Adrenal gland (tissue), 12 donors: ENCODE data around the gene KDM6A. TPM values are rescaled to one million over a fixed set of nuclear protein-coding genes. Genes with fewer than 3 reads are reported as not detected.

ENCODE experiments used
- DNase-seq, 7 donors: peaks; one replicate each; pipeline ENCODE4 v3.0.0-alpha.2; 2019 to 2020
- H3K27ac ChIP-seq, 5 donors: fragments of 200-600 bp; sonication (generic) in 4 of 5; 1 replicate in 3 of 5; 2 replicates in 2 of 5; pipeline versions ENCODE4 v1.5.1 to v1.8.0; 2016 to 2020; ENCODE audit warnings: mild to moderate bottlenecking in 1 of 5
- H3K27me3 ChIP-seq: fragments of 200-600 bp; 2 replicates; pipeline ENCODE4 v1.8.0; 2021
- H3K36me3 ChIP-seq, 2 donors: fragments of 200-600 bp; replicated peaks in 1 of 2; 1 replicate in 1 of 2; 2 replicates in 1 of 2; pipeline versions ENCODE4 v1.5.1 to v1.8.0; 2018 to 2022
- H3K4me1 ChIP-seq, 2 donors: fragments of 200-600 bp; replicated peaks in 1 of 2; 1 replicate in 1 of 2; 2 replicates in 1 of 2; pipeline versions ENCODE4 v1.5.1 to v1.8.0; 2018 to 2021
- H3K4me3 ChIP-seq, 4 donors: fragments of 200-600 bp; sonication (generic) in 3 of 4; one replicate each; pipeline ENCODE4 v1.5.1; 2016 to 2018
- H3K9me3 ChIP-seq, 3 donors: fragments of 200-600 bp; sonication (generic) in 1 of 3; replicated peaks in 1 of 3; 1 replicate in 2 of 3; 2 replicates in 1 of 3; pipeline versions ENCODE4 v1.5.1 to v1.8.0; 2016 to 2021
- CTCF ChIP-seq, 6 experiments: fragments of 450-650 bp in 4 of 6; fragments of 200-600 bp in 2 of 6; sonication (generic) in 1 of 6; IDR thresholded peaks; 1 replicate in 5 of 6; 2 replicates in 1 of 6; pipeline versions ENCODE4 v1.5.1 to v1.8.0; 2016 to 2021; ENCODE audit warnings: antibody characterized with exemption in 6 of 6, mild to moderate bottlenecking in 2 of 6, moderate library complexity in 1 of 6
- POLR2A ChIP-seq, 2 donors: fragments of 450-650 bp; IDR thresholded peaks; one replicate each; pipeline ENCODE4 v1.6.1; 2017; ENCODE audit warnings: antibody characterized with exemption in 2 of 2, mild to moderate bottlenecking in 2 of 2, moderate library complexity in 1 of 2
- WGBS, 4 donors: extraction: QIAGEN DNeasy Blood & Tissue Kit in 2 of 4; methylation state at CpG; one replicate each; pipeline versions ENCODE4 v1.1.5 to v1.1.7; 2013 to 2017; 5-methylcytosine and 5-hydroxymethylcytosine counted together
- intact Hi-C, 2 donors: fragments of 100-400 bp; cut with DNase I; formaldehyde crosslinking; loops; one replicate each; pipeline versions ENCODE4 v1.14.1 to v1.15.0; 2022 to 2023
- polyA plus RNA-seq, 3 donors: library from polyadenylated mRNA; stranded (reverse); fragments of 200-250 nt in 2 of 3; fragments of 350-450 nt in 1 of 3; fragmentation: Illumina TruSeq in 1 of 3; extraction: RNeasy Lipid Tissue Mini Kit (QIAGEN cat#74804) in 1 of 3; gene quantifications; one replicate each; pipeline ENCODE4 v1.2.3, GENCODE V29; 2013 to 2014
- total RNA-seq, 9 donors: library from RNA; depleted of rRNA in 4 of 9; stranded (reverse); fragments of >200 nt in 4 of 9; fragments of 120-200 nt in 1 of 9; fragmentation: NEBNext Ultra II Directional in 1 of 9; extraction: Animal tissue kit (Norgen Biotek cat#: 25700) in 1 of 9; gene quantifications; one replicate each; pipeline versions ENCODE4 v1.1.0 to v1.2.4, GENCODE V29; 2013 to 2023
- donor health status: healthy with polysubstance abuse.
- donor health status: Bipolar disorder and iron deficiency.
- donor health status: DM: yes; HTN: yes; CAD: no.
- donor health status: DM: no; HTN: no; CAD: no.
- donor health status: DM: no; HTN: no; CAD: no.
- donor health status: DM: yes; HTN: yes; CAD: no.

The KDM6A gene
- total and polyA plus RNA-seq, 12 donors: 4.1 to 37.9 (median 21.6) TPM

- intact Hi-C loops: no loop called here
- TF ChIP-seq POLR2A (IDR thresholded peaks at IDR 0.05): no peak
- TF ChIP-seq CTCF (IDR thresholded peaks at IDR 0.05): no peak
- Histone ChIP-seq H3K9me3 (peaks cover 0 to 8% (median 0%) of the 10 kb centered on the region in 3 donors), H3K4me3 (no peak overlapping the region), H3K36me3 (no peaks in the 10 kb centered on the region), H3K4me1 (no peaks in the 10 kb centered on the region), H3K27me3 (no peaks in the 10 kb centered on the region), H3K27ac (no peak overlapping the region)
- DNase-seq: no peak
- WGBS, 4 donors: 93 to 98% (median 97%) methylated on average over 6 of the region's 6 CpGs
Observed at GRCh38 chrX:44980403-44980802, 107.4 kb downstream of the KDM6A start.

GRCh38 chrX:44980883-44981282 is 107.9 kb downstream of the KDM6A start:
- Histone ChIP-seq H3K4me3 (no peak overlapping the region), H3K27me3 (no peaks in the 10 kb centered on the region), H3K27ac (no peak overlapping the region), H3K36me3 (no peaks in the 10 kb centered on the region), H3K4me1 (no peaks in the 10 kb centered on the region), H3K9me3 (peaks cover 0 to 5% (median 0%) of the 10 kb centered on the region in 3 donors)
- intact Hi-C loops: no loop called here
- no peak for DNase-seq
- TF ChIP-seq POLR2A (IDR thresholded peaks at IDR 0.05) (no peak), CTCF (IDR thresholded peaks at IDR 0.05) (no peak)
- WGBS, 4 donors: 89 to 96% (median 94%) methylated on average over 1 to 2 of the region's 2 CpGs

- H3K36me3 ChIP-seq: no peaks in the 10 kb centered on the region
- no peak for DNase-seq
- H3K27me3 ChIP-seq: no peaks in the 10 kb centered on the region
- WGBS, 4 donors: 89 to 95% (median 92%) methylated on average over 16 of the region's 16 CpGs
- H3K4me3 ChIP-seq: no peak overlapping the region
- H3K9me3 ChIP-seq: no peaks in the 10 kb centered on the region
- H3K4me1 ChIP-seq: no peaks in the 10 kb centered on the region
- no peak overlapping the region for H3K27ac ChIP-seq
- TF ChIP-seq POLR2A (IDR thresholded peaks at IDR 0.05) (no peak), CTCF (IDR thresholded peaks at IDR 0.05) (no peak)
- intact Hi-C loops: no loop called here
Observed at GRCh38 chrX:44989995-44990770, 117.2 kb downstream of the KDM6A start.

- intact Hi-C loops: no loop called here
- Histone ChIP-seq H3K9me3 (no peaks in the 10 kb centered on the region), H3K27me3 (no peaks in the 10 kb centered on the region), H3K27ac (no peak overlapping the region), H3K4me3 (no peak overlapping the region), H3K4me1 (peaks cover 0 to 16% of the 10 kb centered on the region in 2 donors), H3K36me3 (no peaks in the 10 kb centered on the region)
- WGBS, 4 donors: 98 to 100% (median 100%) methylated on average over 2 of the region's 2 CpGs; no CpG with 5 or more reads in 1 of the 4 donors
- TF ChIP-seq POLR2A (IDR thresholded peaks at IDR 0.05) (no peak), CTCF (IDR thresholded peaks at IDR 0.05) (no peak)
- DNase-seq: no peak
Observed at GRCh38 chrX:44992775-44993174, 119.8 kb downstream of the KDM6A start.
